ENCODE data around the gene OCLN. TPM values are rescaled to one million over a fixed set of nuclear protein-coding genes. Genes with fewer than 3 reads are reported as not detected.
"Not testable (repeated sequence)": the region's sequence is repeated elsewhere in the genome, so short reads cannot be mapped to it uniquely, and the experiment has no call there.

Gene OCLN
- polyA plus RNA-seq, 1 donor from 2014 or later: 6.5 TPM

- Histone ChIP-seq H3K9ac (ENCODE audit: low read length) (no peak overlapping the region), H3K79me2 (replicated peaks; ENCODE audit: insufficient read depth, low read length) (no peaks in the 10 kb centered on the region), H3K27ac (ENCODE audit: low read length) (no peak overlapping the region), H3K4me2 (ENCODE audit: low read length) (no peak overlapping the region), H3F3A (ENCODE audit: insufficient read depth, low read length, poor library complexity, severe bottlenecking) (no peaks in the 10 kb centered on the region), H3K4me3 (ENCODE audit: low read length) (no peak overlapping the region), H2AFZ (ENCODE audit: low read depth, low read length) (no peak overlapping the region), H3K27me3 (ENCODE audit: insufficient read depth, low read depth, low read length) (no peaks in the 10 kb centered on the region), H3K36me3 (ENCODE audit: insufficient read depth, low read length) (no peaks in the 10 kb centered on the region), H3K9me2 (ENCODE audit: insufficient read depth, low read length) (no peaks in the 10 kb centered on the region), H4K20me1 (ENCODE audit: insufficient read depth) (no peaks in the 10 kb centered on the region), H3K9me3 (ENCODE audit: low read length) (no peaks in the 10 kb centered on the region)
- no peak for TF ChIP-seq EZH2 (IDR thresholded peaks at IDR 0.05; ENCODE audit: borderline replicate concordance, insufficient read depth, low read length, poor library complexity, severe bottlenecking)
- TF ChIP-seq POLR2AphosphoS5 (IDR thresholded peaks at IDR 0.05): no peak
- TF ChIP-seq CTCF (IDR thresholded peaks at IDR 0.05; ENCODE audit: poor library complexity, severe bottlenecking): no peak
- no peak for TF ChIP-seq MXI1 (conservative IDR thresholded peaks at IDR 0.05; ENCODE audit: poor library complexity, severe bottlenecking)
- no peak for TF ChIP-seq TAF1 (IDR thresholded peaks at IDR 0.05; ENCODE audit: low read depth)
- TF ChIP-seq EP300 (conservative IDR thresholded peaks at IDR 0.05; ENCODE audit: poor library complexity, severe bottlenecking): no peak
- no peak for TF ChIP-seq SMC3 (conservative IDR thresholded peaks at IDR 0.05; ENCODE audit: poor library complexity)
- TF ChIP-seq REST (IDR thresholded peaks at IDR 0.05; ENCODE audit: borderline replicate concordance): no peak
- TF ChIP-seq RAD21 (conservative IDR thresholded peaks at IDR 0.05): no peak
These were observed 30.4 kb upstream of the OCLN start for GRCh38 chr5:69462170-69462569.

- not testable (repeated sequence) for H3F3A ChIP-seq (ENCODE audit: insufficient read depth, low read length, poor library complexity, severe bottlenecking); H3K36me3 ChIP-seq (ENCODE audit: insufficient read depth, low read length); H3K9ac ChIP-seq (ENCODE audit: low read length); H3K79me2 ChIP-seq (replicated peaks; ENCODE audit: insufficient read depth, low read length); H2AFZ ChIP-seq (ENCODE audit: low read depth, low read length); H3K27ac ChIP-seq (ENCODE audit: low read length); H3K27me3 ChIP-seq (ENCODE audit: insufficient read depth, low read depth, low read length); H4K20me1 ChIP-seq (ENCODE audit: insufficient read depth); H3K4me3 ChIP-seq (ENCODE audit: low read length); H3K4me2 ChIP-seq (ENCODE audit: low read length); H3K9me3 ChIP-seq (ENCODE audit: low read length); H3K9me2 ChIP-seq (ENCODE audit: insufficient read depth, low read length)
These were observed 26.2 kb upstream of the OCLN start for GRCh38 chr5:69466375-69466774.

Data from neural cell (in vitro differentiated cells).